OCI-LY7 (cell line): Measurements from ENCODE around the gene PDE9A.

ENCODE experiments used
- CTCF ChIP-seq: fragments of 200-600 bp; sonication (generic); conservative IDR thresholded peaks from 2 replicates; pipeline ENCODE4 v1.5.1; 2014; ENCODE audit warnings: mild to moderate bottlenecking, antibody characterized with exemption, low read length, moderate library complexity, mixed read lengths
- EZH2phosphoT487 ChIP-seq: fragments of 200-600 bp; sonication (generic); IDR thresholded peaks from 2 replicates; pipeline ENCODE4 v1.6.1; 2018; ENCODE audit warnings: low read depth, borderline replicate concordance, mild to moderate bottlenecking, mixed run types, antibody characterized with exemption, low read length, moderate library complexity, mixed read lengths

GRCh38 chr21:42747746-42748351, 94.4 kb downstream of the PDE9A start:
- TF ChIP-seq CTCF (no peak), EZH2phosphoT487 (no peak)
